Central memory CD8-positive, alpha-beta T cell (primary cell): Measurements from ENCODE around the gene ACOT7.
A peak's percentile ranks its signal among the peaks of the same experiment; 100 is the strongest.

ENCODE experiments used
- ATAC-seq: fragments of 150-1000 bp; cut with Tn5 transposase; replicated peaks from 2 replicates; pipeline ENCODE4 v1.10.0; 2022; ENCODE audit warnings: mild to moderate bottlenecking, moderate FRiP score, moderate number of reproducible peaks; ENCODE audit not compliant: poor library complexity, severe bottlenecking; ENCODE audit errors: extremely low read depth
- DNase-seq, 2 donors: peaks; one replicate each; pipeline ENCODE4 v3.0.0; 2021; ENCODE audit warnings: low spot score in 2 of 2
- H3K27ac Mint-ChIP-seq: one replicate; pipeline ENCODE4 v1.8.0; 2022; ENCODE audit warnings: low read depth, mild to moderate bottlenecking, moderate library complexity, mixed read lengths
- H3K27me3 Mint-ChIP-seq: one replicate; pipeline ENCODE4 v1.8.0; 2022; ENCODE audit warnings: mixed read lengths
- H3K36me3 Mint-ChIP-seq: one replicate; pipeline ENCODE4 v1.8.0; 2022; ENCODE audit warnings: mild to moderate bottlenecking, moderate library complexity, mixed read lengths; ENCODE audit not compliant: insufficient read depth
- H3K4me1 Mint-ChIP-seq: one replicate; pipeline ENCODE4 v1.8.0; 2022; ENCODE audit warnings: mixed read lengths
- H3K4me3 Mint-ChIP-seq: one replicate; pipeline ENCODE4 v1.8.0; 2022; ENCODE audit warnings: mild to moderate bottlenecking, moderate library complexity, mixed read lengths
- H3K9me3 Mint-ChIP-seq: one replicate; pipeline ENCODE4 v1.8.0; 2022; ENCODE audit warnings: mixed read lengths

Gene ACOT7

DNA sequence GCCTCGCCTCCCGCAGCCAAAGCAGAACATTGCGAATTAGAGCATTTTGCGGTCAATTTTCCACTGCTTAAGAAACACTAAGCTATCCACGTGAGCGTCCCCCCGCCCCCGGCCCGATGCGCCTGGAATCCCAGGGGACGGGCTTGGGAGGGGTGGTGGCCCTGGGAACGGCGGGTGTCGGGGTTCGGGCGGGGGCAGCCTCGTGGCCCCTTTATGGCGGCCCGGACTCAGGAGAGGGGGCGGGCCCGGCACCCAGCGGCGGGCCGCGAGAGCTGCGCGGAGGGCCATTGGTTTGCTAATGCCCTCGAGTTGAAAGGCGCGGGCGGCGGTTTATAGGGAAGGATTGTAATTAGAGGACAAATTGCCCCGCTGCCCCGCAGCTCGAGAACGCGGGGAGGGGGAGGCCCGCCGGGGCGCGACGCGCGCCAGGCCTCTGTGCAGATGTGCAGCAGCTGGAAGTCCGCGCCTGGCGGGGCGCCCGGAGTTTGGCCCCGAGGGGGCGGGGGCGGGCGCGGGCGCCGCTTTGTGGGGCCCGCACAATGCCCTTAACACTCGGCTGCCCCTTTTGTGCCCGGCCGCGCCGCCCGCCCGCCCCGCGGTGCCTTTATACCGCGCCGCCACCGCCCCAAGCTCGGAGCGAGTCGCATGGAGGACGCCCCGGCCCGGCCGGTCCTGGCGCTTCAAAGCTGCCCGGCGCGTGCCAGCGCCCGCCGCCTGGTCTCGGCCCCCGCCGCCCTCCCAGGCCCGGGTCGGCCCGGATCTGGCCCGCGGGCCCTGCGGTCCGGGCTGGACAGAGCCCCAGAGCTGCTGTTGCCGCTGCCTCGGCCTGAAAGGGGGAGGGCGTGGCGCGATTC, 151.5 kb downstream of the ACOT7 start:
- ATAC-seq = no peak
- DNase-seq = no peak
- Mint-ChIP-seq H3K36me3 (peaks cover 12% of the 10 kb centered on the region), H3K4me3 (no peak overlapping the region), H3K27ac (no peak overlapping the region), H3K4me1 (peaks cover 19% of the 10 kb centered on the region), H3K27me3 (peaks cover 65% of the 10 kb centered on the region), H3K9me3 (no peaks in the 10 kb centered on the region)

- Mint-ChIP-seq H3K27ac (no peak overlapping the region), H3K4me1 (peaks cover 11% of the 10 kb centered on the region), H3K9me3 (no peaks in the 10 kb centered on the region), H3K36me3 (peaks cover 6% of the 10 kb centered on the region), H3K27me3 (peaks cover 57% of the 10 kb centered on the region), H3K4me3 (peak overlapping the region; percentile 19)
- ATAC-seq (no peak), DNase-seq (no peak)
These were observed 152.3 kb downstream of the ACOT7 start for GRCh38 chr1:6241107-6241886.

DNA sequence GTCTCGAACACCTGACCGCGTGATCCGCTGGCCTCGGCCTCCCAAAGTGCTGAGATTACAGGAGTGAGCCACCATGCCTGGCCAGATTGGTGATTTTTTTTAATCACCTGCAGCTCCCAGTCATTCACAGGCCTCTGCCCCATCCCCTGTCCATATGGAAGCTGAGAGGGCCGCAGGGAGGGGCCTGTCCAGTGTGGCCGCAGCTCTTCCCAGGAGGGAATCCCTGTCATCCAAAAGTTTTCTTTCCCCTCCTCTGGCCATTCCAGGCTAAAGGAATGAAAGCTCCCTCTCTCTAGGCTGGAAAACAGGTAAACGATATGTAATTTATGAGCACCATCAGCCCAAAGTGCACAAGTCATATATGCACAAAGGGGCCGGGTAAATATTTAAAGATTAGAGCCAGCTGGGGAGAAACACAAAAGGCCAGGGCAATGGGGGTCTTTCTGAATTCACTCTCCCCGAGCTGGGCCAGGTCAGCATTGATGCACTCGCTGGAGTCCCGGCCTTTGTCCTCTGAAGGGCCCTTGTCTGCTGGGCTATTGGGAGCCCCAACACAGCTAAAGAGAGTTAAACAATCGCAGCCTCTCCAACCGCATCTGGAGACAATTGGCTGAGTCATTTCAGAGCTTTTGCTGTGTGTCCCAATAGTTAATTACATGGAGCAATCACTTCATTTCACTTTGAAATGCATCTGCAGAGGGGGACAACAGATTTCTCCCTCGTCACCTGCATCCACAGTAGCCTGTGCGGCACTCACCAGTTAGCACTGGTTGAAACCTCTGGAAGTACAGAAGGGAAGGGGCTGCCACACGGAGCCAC, 153.4 kb downstream of the ACOT7 start:
- Mint-ChIP-seq H3K9me3 (no peaks in the 10 kb centered on the region), H3K4me3 (no peak overlapping the region), H3K36me3 (peaks cover 8% of the 10 kb centered on the region), H3K27ac (no peak overlapping the region), H3K4me1 (peaks cover 11% of the 10 kb centered on the region), H3K27me3 (peaks cover 55% of the 10 kb centered on the region)
- no peak for DNase-seq
- no peak for ATAC-seq

- H3K9me3 Mint-ChIP-seq = no peaks in the 10 kb centered on the region
- no peak overlapping the region for H3K4me3 Mint-ChIP-seq
- DNase-seq (no peak), ATAC-seq (no peak)
- no peak overlapping the region for H3K27ac Mint-ChIP-seq
- H3K36me3 Mint-ChIP-seq = peaks cover 11% of the 10 kb centered on the region
- peaks cover 48% of the 10 kb centered on the region for H3K27me3 Mint-ChIP-seq
- H3K4me1 Mint-ChIP-seq = peaks cover 16% of the 10 kb centered on the region
These were observed 154.3 kb downstream of the ACOT7 start for GRCh38 chr1:6239213-6239752.

DNA sequence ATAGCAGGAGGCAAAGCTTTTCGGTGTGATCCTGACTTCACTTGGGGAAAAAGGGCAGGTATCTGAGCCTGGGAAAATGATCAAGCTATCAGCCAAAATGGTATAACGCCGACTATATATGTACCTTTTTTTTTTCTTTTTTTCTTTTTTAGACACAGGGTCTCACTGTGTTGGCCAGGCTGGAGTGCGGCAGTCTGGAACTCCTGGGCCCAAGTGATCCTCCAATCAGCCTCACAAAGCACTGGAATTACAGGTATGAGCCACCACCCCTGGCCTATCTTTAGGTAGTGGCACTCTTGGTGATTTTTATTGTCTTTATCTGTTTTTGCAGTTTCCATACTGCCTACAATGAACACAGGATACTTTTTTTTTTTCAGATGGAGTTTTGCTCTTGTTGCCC, 156.5 kb downstream of the ACOT7 start:
- peak overlapping the region; percentile 85 for H3K4me3 Mint-ChIP-seq
- no peak overlapping the region for H3K27ac Mint-ChIP-seq
- H3K4me1 Mint-ChIP-seq = peaks cover 27% of the 10 kb centered on the region
- H3K36me3 Mint-ChIP-seq = peaks cover 23% of the 10 kb centered on the region
- peaks cover 34% of the 10 kb centered on the region for H3K27me3 Mint-ChIP-seq
- ATAC-seq = no peak
- H3K9me3 Mint-ChIP-seq = no peaks in the 10 kb centered on the region
- no peak for DNase-seq

GRCh38 chr1:6235296-6235677, 158.3 kb downstream of the ACOT7 start:
- H3K27me3 Mint-ChIP-seq = peaks cover 16% of the 10 kb centered on the region
- peaks cover 20% of the 10 kb centered on the region for H3K4me1 Mint-ChIP-seq
- ATAC-seq = peak; percentile 28
- DNase-seq = no peak
- H3K9me3 Mint-ChIP-seq = no peaks in the 10 kb centered on the region
- H3K27ac Mint-ChIP-seq = peak overlapping the region; percentile 44
- H3K4me3 Mint-ChIP-seq = peak overlapping the region; percentile 85
- peaks cover 38% of the 10 kb centered on the region for H3K36me3 Mint-ChIP-seq

DNA sequence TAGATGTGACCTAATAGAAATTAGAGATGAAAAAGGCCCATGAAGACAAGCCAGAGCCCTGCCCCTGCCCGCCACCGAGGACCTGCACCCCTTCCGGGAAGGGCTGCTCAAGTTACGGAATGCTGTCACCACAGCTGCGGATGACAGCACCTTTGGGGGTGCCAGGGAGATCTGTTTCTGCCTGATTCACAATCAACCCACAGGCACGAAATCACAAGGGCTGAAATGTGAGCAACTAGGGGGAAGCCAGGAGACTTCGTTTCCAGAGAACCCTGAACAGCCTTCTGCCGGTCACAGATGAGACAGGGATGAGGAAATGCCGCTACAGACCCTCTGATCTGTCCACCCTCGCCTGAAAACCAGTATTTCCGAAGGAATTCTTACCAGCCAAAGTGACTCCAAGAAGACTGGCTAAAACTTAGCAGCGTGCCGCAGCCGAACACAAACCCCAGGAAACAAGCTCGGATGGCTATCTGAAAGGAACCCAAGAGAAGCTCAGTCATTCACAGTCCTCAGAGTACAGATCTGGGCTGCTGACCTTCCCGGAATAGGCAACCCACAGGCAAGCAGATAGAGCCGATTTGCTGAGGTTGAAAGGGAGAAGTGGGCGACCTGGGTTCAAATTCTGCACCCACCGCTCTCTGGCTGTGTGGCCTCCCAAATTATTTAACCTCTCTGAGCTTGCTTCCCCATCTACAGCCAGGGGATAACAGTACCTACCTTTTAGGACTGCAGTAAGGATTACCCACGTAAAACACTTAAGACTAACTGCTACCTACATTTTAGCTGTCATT, 158.9 kb downstream of the ACOT7 start:
- H3K27ac Mint-ChIP-seq = peak overlapping the region; percentile 44
- DNase-seq (no peak), ATAC-seq (no peak)
- H3K27me3 Mint-ChIP-seq = peaks cover 11% of the 10 kb centered on the region
- H3K9me3 Mint-ChIP-seq = no peaks in the 10 kb centered on the region
- peaks cover 20% of the 10 kb centered on the region for H3K4me1 Mint-ChIP-seq
- H3K36me3 Mint-ChIP-seq = peaks cover 43% of the 10 kb centered on the region
- peak overlapping the region; percentile 85 for H3K4me3 Mint-ChIP-seq

- H3K4me1 Mint-ChIP-seq = peaks cover 20% of the 10 kb centered on the region
- no peak overlapping the region for H3K4me3 Mint-ChIP-seq
- peaks cover 45% of the 10 kb centered on the region for H3K36me3 Mint-ChIP-seq
These were observed 160.2 kb downstream of the ACOT7 start for GRCh38 chr1:6233376-6233775.

GRCh38 chr1:6225651-6226050, 167.9 kb downstream of the ACOT7 start:
- Mint-ChIP-seq H3K36me3 (peaks cover 48% of the 10 kb centered on the region), H3K27ac (no peak overlapping the region), H3K4me1 (no peaks in the 10 kb centered on the region)

More at GRCh38 chr1:6233376-6233775, 160.2 kb downstream of the ACOT7 start:
- DNase-seq (no peak), ATAC-seq (no peak)
- Mint-ChIP-seq H3K27me3 (no peaks in the 10 kb centered on the region), H3K9me3 (no peaks in the 10 kb centered on the region), H3K27ac (no peak overlapping the region)

DNA sequence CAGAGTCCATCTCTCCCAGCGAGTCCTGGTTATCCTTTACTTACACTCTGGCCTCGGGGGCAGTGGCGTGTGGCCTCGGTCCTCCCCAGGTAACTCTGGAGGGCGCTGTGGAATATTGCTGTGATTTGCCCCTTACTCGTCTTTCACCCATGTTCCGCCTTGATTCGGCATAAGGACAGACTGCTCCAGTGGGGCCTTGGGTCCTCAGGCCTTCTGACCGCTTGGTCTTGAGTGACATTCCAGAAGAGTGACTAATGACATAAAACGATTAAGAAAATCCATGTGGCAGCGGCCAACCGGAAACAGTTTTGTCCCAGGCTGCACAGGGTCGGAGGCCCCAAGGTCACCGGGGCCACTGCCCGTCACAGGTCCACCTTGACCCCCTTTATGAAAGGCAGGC, 168.8 kb downstream of the ACOT7 start:
- Mint-ChIP-seq H3K4me1 (no peaks in the 10 kb centered on the region), H3K36me3 (peaks cover 39% of the 10 kb centered on the region), H3K9me3 (no peaks in the 10 kb centered on the region), H3K27ac (no peak overlapping the region), H3K27me3 (no peaks in the 10 kb centered on the region), H3K4me3 (no peak overlapping the region)
- no peak for DNase-seq
- no peak for ATAC-seq

More at GRCh38 chr1:6225651-6226050, 167.9 kb downstream of the ACOT7 start:
- no peak for ATAC-seq
- H3K4me3 Mint-ChIP-seq = no peak overlapping the region
- H3K9me3 Mint-ChIP-seq = no peaks in the 10 kb centered on the region
- no peaks in the 10 kb centered on the region for H3K27me3 Mint-ChIP-seq
- no peak for DNase-seq

GRCh38 chr1:6223617-6224016, 169.9 kb downstream of the ACOT7 start:
- no peak overlapping the region for H3K4me3 Mint-ChIP-seq
- H3K9me3 Mint-ChIP-seq = no peaks in the 10 kb centered on the region
- no peak overlapping the region for H3K27ac Mint-ChIP-seq
- H3K27me3 Mint-ChIP-seq = no peaks in the 10 kb centered on the region
- no peak for ATAC-seq
- peaks cover 35% of the 10 kb centered on the region for H3K36me3 Mint-ChIP-seq
- H3K4me1 Mint-ChIP-seq = no peaks in the 10 kb centered on the region
- DNase-seq = no peak
